Breast epithelium (tissue), 3 donors: ENCODE data around the gene KIAA0513.

ENCODE experiments used
- POLR2AphosphoS5 ChIP-seq, 3 donors: sonication (generic); formaldehyde crosslinking; IDR thresholded peaks; one replicate each; pipeline ENCODE4 v1.6.1; 2017; ENCODE audit warnings: antibody characterized with exemption in 3 of 3
- TF ChIP-seq, protein P1 (sequence below), 3 donors: fragments of 450-650 bp; IDR thresholded peaks; one replicate each; pipeline ENCODE4 v1.5.1; 2016 to 2017; ENCODE audit warnings: antibody characterized with exemption in 3 of 3, mild to moderate bottlenecking in 3 of 3, moderate library complexity in 3 of 3

GRCh38 chr16:85107532-85107931, 79.9 kb downstream of the KIAA0513 start:
- TF ChIP-seq, protein P1, sequence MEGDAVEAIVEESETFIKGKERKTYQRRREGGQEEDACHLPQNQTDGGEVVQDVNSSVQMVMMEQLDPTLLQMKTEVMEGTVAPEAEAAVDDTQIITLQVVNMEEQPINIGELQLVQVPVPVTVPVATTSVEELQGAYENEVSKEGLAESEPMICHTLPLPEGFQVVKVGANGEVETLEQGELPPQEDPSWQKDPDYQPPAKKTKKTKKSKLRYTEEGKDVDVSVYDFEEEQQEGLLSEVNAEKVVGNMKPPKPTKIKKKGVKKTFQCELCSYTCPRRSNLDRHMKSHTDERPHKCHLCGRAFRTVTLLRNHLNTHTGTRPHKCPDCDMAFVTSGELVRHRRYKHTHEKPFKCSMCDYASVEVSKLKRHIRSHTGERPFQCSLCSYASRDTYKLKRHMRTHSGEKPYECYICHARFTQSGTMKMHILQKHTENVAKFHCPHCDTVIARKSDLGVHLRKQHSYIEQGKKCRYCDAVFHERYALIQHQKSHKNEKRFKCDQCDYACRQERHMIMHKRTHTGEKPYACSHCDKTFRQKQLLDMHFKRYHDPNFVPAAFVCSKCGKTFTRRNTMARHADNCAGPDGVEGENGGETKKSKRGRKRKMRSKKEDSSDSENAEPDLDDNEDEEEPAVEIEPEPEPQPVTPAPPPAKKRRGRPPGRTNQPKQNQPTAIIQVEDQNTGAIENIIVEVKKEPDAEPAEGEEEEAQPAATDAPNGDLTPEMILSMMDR (IDR thresholded peaks at IDR 0.05), result no peak
- TF ChIP-seq POLR2AphosphoS5 (IDR thresholded peaks at IDR 0.05), result no peak
